Endothelial cell of umbilical vein (primary cell): ENCODE results near the gene TSACC. TPM values are rescaled to one million over a fixed set of nuclear protein-coding genes. Genes with fewer than 3 reads are reported as not detected.

Source experiments
- BruUV-seq: library from RNA; stranded (reverse); fragments of 400-500 nt; replicated peaks from 2 replicates; lab custom pipeline; 2021; lab: Mats Ljungman, UMichigan
- CTCF ChIA-PET: fragments of 300-600, 350-600 bp; sonication (Branson Sonifier 250); formaldehyde crosslinking; loops from one replicate; lab custom pipeline; 2021; ENCODE audit warnings: antibody characterized with exemption, inconsistent platforms; lab: Charles Lee
- POLR2A ChIA-PET: fragments of 300-600, 350-600 bp; sonication (Branson Sonifier 250); formaldehyde crosslinking; loops from one replicate; lab custom pipeline; 2021; ENCODE audit warnings: antibody characterized with exemption, inconsistent platforms; lab: Charles Lee
- DNase-seq: peaks from one replicate; pipeline ENCODE4 v3.0.0-alpha.2; 2011; ENCODE audit warnings: low read depth, low spot score
- FAIRE-seq: peaks from 2 replicates; lab custom pipeline; 2011; peaks lifted over from hg19 to GRCh38; lab: Jason Lieb, UNC
- H2AFZ ChIP-seq: 2 replicates; pipeline ENCODE4 v1.6.0; 2012; ENCODE audit warnings: low read depth, low read length, control low read depth, inconsistent platforms
- H3K27ac ChIP-seq: 2 replicates; pipeline ENCODE4 v1.5.1; 2011; ENCODE audit warnings: low read depth, mild to moderate bottlenecking, control low read depth, low read length, moderate library complexity; ENCODE audit not compliant: insufficient read depth
- H3K27me3 ChIP-seq, 2 experiments: 2 replicates each; pipeline versions ENCODE4 v1.6.0 to v1.6.1; 2011; ENCODE audit warnings: low read length in 2 of 2, mixed read lengths in 1 of 2; ENCODE audit not compliant: control insufficient read depth in 2 of 2, insufficient read depth in 2 of 2
- H3K36me3 ChIP-seq, 2 experiments: 2 replicates in 1 of 2; 3 replicates in 1 of 2; pipeline ENCODE4 v1.5.1; 2011; ENCODE audit warnings: low read length in 2 of 2, mild to moderate bottlenecking in 1 of 2, moderate library complexity in 1 of 2; ENCODE audit not compliant: control insufficient read depth in 2 of 2, insufficient read depth in 2 of 2; ENCODE audit errors: extremely low read depth in 1 of 2
- H3K4me1 ChIP-seq: 3 replicates; pipeline ENCODE4 v1.5.1; 2011; ENCODE audit warnings: mild to moderate bottlenecking, low read length; ENCODE audit not compliant: control insufficient read depth, insufficient read depth; ENCODE audit errors: extremely low read depth
- H3K4me2 ChIP-seq: 2 replicates; pipeline ENCODE4 v1.6.1; 2011; ENCODE audit warnings: low read length, control low read depth, mixed read lengths; ENCODE audit not compliant: insufficient read depth
- H3K4me3 ChIP-seq, 3 experiments: fragments of 200-600 bp in 1 of 3; sonication (generic), shearing (Covaris generic) in 1 of 3; replicated peaks in 1 of 3; 2 replicates each; pipeline ENCODE4 v1.5.1; 2011 to 2016; ENCODE audit warnings: control low read depth in 3 of 3, low read length in 3 of 3, mild to moderate bottlenecking in 2 of 3, inconsistent platforms in 1 of 3, low read depth in 1 of 3, moderate library complexity in 1 of 3; ENCODE audit not compliant: insufficient read depth in 1 of 3
- H3K79me2 ChIP-seq: 2 replicates; pipeline ENCODE4 v1.6.0; 2012; ENCODE audit warnings: low read length, inconsistent platforms; ENCODE audit not compliant: control insufficient read depth, insufficient read depth
- H3K9ac ChIP-seq: replicated peaks from 2 replicates; pipeline ENCODE3; 2011; ENCODE audit warnings: low read length, control low read depth; ENCODE audit not compliant: insufficient read depth; ENCODE audit errors: extremely low read depth
- H3K9me1 ChIP-seq: replicated peaks from 3 replicates; pipeline ENCODE4 v1.6.0; 2011; ENCODE audit warnings: mild to moderate bottlenecking, low read length; ENCODE audit not compliant: control insufficient read depth, insufficient read depth; ENCODE audit errors: extremely low read depth
- H3K9me3 ChIP-seq: replicated peaks from 2 replicates; pipeline ENCODE4 v1.5.1; 2012; ENCODE audit warnings: low read length, inconsistent platforms; ENCODE audit not compliant: control insufficient read depth, insufficient read depth
- H4K20me1 ChIP-seq: replicated peaks from 2 replicates; pipeline ENCODE3; 2011; ENCODE audit warnings: mild to moderate bottlenecking, low read length; ENCODE audit not compliant: control insufficient read depth, insufficient read depth; ENCODE audit errors: extremely low read depth
- CTCF ChIP-seq, 2 donors: IDR thresholded peaks; 1 replicate in 1 of 2; 2 replicates in 1 of 2; pipeline ENCODE4 v1.5.1; 2011; ENCODE audit warnings: low read length in 2 of 2, mild to moderate bottlenecking in 2 of 2, moderate library complexity in 2 of 2, control low read depth in 1 of 2, inconsistent platforms in 1 of 2, low read depth in 1 of 2; ENCODE audit not compliant: insufficient read depth in 1 of 2; ENCODE audit errors: extremely low read depth in 1 of 2
- EZH2 ChIP-seq: IDR thresholded peaks from 2 replicates; pipeline ENCODE4 v1.6.1; 2012; ENCODE audit warnings: borderline replicate concordance, low read depth, mild to moderate bottlenecking, moderate library complexity, low read length, inconsistent platforms; ENCODE audit not compliant: severe bottlenecking
- FOS ChIP-seq: IDR thresholded peaks from 2 replicates; pipeline ENCODE4 v1.6.1; 2011; ENCODE audit warnings: mild to moderate bottlenecking, low read length, moderate library complexity, borderline replicate concordance; ENCODE audit not compliant: insufficient read depth
- GATA2 ChIP-seq: IDR thresholded peaks from 2 replicates; pipeline ENCODE4 v1.7.0; 2011; ENCODE audit warnings: low read depth, mild to moderate bottlenecking, moderate library complexity, mixed read lengths, low read length; ENCODE audit not compliant: insufficient read length, insufficient read depth
- JUN ChIP-seq: IDR thresholded peaks from 2 replicates; pipeline ENCODE4 v1.6.1; 2011; ENCODE audit warnings: borderline replicate concordance, low read depth; ENCODE audit not compliant: insufficient read length, insufficient read depth
- MAX ChIP-seq: IDR thresholded peaks from 2 replicates; pipeline ENCODE4 v1.6.1; 2011; ENCODE audit not compliant: insufficient read depth, insufficient read length
- MYC ChIP-seq: IDR thresholded peaks from one replicate; pipeline ENCODE4 v1.6.1; 2011; ENCODE audit warnings: mild to moderate bottlenecking, low read depth, low read length
- POLR2A ChIP-seq: IDR thresholded peaks from 2 replicates; pipeline ENCODE4 v1.6.1; 2012; ENCODE audit warnings: low read depth, mild to moderate bottlenecking, control low read depth, low read length
- POLR2AphosphoS5 ChIP-seq: IDR thresholded peaks from 2 replicates; pipeline ENCODE4 v1.6.1; 2012; ENCODE audit warnings: low read depth, mild to moderate bottlenecking, control low read depth, low read length, moderate library complexity; ENCODE audit not compliant: insufficient read depth
- dilution Hi-C: fragments of 300-500 bp; cut with MboI; formaldehyde crosslinking; loops from one replicate; pipeline ENCODE4 v1.15.0; 2019; ENCODE audit warnings: low sequenced_read_pairs; ENCODE audit not compliant: extremely low pct_ligation_motif_present
- intact Hi-C: fragments of 100-400 bp; cut with micrococcal nuclease; formaldehyde crosslinking; loops from one replicate; pipeline ENCODE4 v1.10.0; 2022
- polyA plus RNA-seq, 4 experiments: library from polyadenylated mRNA; depleted of rRNA in 3 of 4; stranded (reverse) in 3 of 4; unstranded in 1 of 4; fragments of >200 nt; gene quantifications; 2 replicates each; pipeline versions ENCODE4 v1.2.1 to v1.2.3, GENCODE V29; 2011 to 2012; ENCODE audit warnings: missing spikeins in 1 of 4
- total RNA-seq: library from RNA; stranded (reverse); gene quantifications from 2 replicates; pipeline ENCODE4 v1.2.3, GENCODE V29; 2021

TSACC gene
- total and polyA plus RNA-seq, 2 donors (not counting 3 experiments of a cell fraction or from before 2014, with no cell fraction given) = 0.69 to 0.94 TPM

- POLR2A ChIA-PET = interaction anchor here (0.7 kb wide), 1 partner anchor 11 kb away, joined by 3 read pairs; no protein-coding TSS in a partner anchor
- no peak overlapping the region for H3K27ac ChIP-seq
- H3K9ac ChIP-seq = no peak overlapping the region
- H3K9me1 ChIP-seq = no peaks in the 10 kb centered on the region
- H2AFZ ChIP-seq = no peak overlapping the region
- TF ChIP-seq MAX (no peak), FOS (no peak), EZH2 (no peak), CTCF (IDR thresholded peaks at IDR 0.05; ENCODE audit: extremely low read depth in 1 of 2, insufficient read depth in 1 of 2, low read depth in 1 of 2, low read length in 2 of 2) (no peak), POLR2AphosphoS5 (no peak), POLR2A (no peak), JUN (no peak), GATA2 (no peak), MYC (no peak)
- FAIRE-seq (no peak), DNase-seq (no peak)
- H3K36me3 ChIP-seq = no peaks in the 10 kb centered on the region
- no peaks in the 10 kb centered on the region for H3K4me1 ChIP-seq
- dilution Hi-C loops = no loop called here
- H3K4me3 ChIP-seq = no peak overlapping the region
- H3K79me2 ChIP-seq = no peaks in the 10 kb centered on the region
- CTCF ChIA-PET = interaction anchor here (0.9 to 10.2 kb wide), 16 partner anchors 11 to 250 kb away, joined by 3 to 96 read pairs (median 4); no protein-coding TSS in a partner anchor
- no TSS peak for BruUV-seq
- peaks cover 17 to 24% of the 10 kb centered on the region in 2 experiments for H3K27me3 ChIP-seq
- no peaks in the 10 kb centered on the region for H4K20me1 ChIP-seq
- H3K4me2 ChIP-seq = no peak overlapping the region
- H3K9me3 ChIP-seq = no peaks in the 10 kb centered on the region
- intact Hi-C loops = no loop called here
These were observed 20.9 kb downstream of the TSACC start for GRCh38 chr1:156359249-156359648.
